GM19438 (cell line): ENCODE results near the gene BARX1.
"Not testable (repeated sequence)": the region's sequence is repeated elsewhere in the genome, so short reads cannot be mapped to it uniquely, and the experiment has no call there.

Experiments used
- ATAC-seq: cut with Tn5 transposase; IDR thresholded peaks from one replicate; pipeline ENCODE4 v1.9.1; 2021; ENCODE audit warnings: low read depth; ENCODE audit not compliant: unreplicated experiment

BARX1 gene

GRCh38 chr9:93967020-93967803 is 12.1 kb upstream of the BARX1 start:
- ATAC-seq: no peak

DNA sequence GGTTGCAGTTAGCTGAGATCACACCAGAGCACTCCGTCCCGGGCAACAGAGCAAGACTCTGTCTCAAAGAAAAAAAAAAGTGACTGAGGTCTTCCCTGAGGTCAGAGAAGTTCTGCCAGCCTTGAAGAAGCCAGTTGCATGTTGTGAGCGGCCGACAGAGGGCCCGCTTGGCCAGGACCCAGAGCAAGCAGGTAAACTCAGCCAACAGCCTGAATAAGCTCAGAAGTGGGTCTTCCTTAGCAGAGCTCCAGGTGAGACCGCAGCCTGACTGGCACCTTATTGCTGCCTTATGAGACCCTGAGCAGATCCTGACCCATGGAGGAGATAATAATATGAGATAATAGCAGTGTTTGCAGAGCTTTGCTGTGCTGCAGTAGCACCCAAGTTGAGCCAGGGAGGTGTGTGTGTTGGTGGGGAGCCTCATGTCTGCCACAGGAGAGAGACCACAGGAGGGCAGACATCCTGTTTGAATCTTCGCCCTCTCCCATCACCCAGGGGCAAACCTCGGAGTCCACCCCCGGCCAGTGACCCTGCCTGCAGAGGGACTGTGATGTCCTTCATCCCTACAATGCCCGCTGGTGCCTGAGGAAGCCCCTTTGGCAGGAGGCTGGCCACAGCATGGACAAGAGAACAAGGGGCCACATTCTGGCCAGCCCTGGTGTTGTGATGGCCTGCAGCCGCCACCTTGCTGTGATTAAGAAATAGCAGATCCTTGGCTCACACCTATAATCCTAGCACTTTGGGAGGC is 10.8 kb upstream of the BARX1 start:
- ATAC-seq: no peak

- no peak for ATAC-seq
Measured at GRCh38 chr9:93964685-93965084, 9.5 kb upstream of the BARX1 start.

- no peak for ATAC-seq
Measured at GRCh38 chr9:93963969-93964368, 8.8 kb upstream of the BARX1 start.

DNA sequence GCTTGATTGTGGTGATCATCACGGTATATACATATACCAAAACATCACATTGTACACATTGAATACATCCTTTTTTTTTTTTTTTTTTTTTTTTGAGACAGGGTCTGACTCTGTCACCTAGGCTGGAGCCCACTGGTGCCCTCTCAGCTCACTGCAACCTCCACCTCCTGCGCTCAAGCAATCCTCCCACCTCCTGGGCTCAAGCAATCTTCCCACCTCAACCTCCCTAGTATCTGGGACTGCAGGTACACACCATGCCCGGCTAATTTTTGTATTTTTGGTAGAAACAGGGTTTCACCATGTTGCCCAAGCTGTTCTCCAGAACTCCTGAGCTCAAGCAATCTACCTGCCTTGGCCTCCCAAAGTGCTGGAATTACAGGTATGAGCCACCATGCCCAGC is 8.3 kb upstream of the BARX1 start:
- not testable (repeated sequence) for ATAC-seq

- ATAC-seq: no peak
Measured at GRCh38 chr9:93962561-93963440, 7.6 kb upstream of the BARX1 start.

- no peak for ATAC-seq
Measured at GRCh38 chr9:93962017-93962416, 6.9 kb upstream of the BARX1 start.

GRCh38 chr9:93960971-93961841 is 6.1 kb upstream of the BARX1 start:
- no peak for ATAC-seq

DNA sequence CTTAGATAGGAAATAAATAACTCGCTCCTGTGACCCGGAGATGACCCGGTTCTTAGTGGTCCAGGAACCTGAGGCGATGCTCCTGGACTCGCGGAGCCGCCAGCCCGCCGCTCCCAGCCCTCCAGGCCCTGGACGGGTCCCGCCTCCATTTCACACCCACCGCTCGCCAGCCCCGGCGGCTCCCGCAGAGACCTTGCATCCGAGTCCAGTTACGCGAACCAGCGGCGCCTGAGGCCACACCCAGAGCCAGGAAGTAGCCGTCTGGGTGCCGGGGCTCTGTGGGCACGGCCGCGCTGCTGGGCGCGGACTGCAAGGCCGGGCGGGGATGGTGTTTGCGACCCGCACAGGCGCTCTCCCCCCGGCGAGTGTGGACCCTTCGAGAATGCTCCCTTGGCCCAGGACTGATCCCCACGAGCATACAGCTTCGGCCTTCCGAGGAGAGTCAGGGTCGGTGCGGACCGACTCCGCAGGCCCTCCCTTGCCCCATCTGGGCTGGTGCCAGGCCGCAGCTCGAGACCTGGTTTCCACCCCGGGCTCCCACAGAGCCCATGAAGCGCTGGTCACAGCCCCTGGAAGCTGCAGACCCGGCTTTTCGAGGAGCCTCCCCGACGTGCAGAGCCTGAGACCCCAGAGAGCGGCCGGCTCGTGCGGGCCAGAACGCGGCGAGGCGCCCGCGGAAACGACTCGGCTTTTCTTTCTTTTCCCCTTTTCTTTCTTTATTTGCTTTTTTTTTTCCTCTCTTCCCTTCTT is 5.2 kb upstream of the BARX1 start:
- no peak for ATAC-seq

DNA sequence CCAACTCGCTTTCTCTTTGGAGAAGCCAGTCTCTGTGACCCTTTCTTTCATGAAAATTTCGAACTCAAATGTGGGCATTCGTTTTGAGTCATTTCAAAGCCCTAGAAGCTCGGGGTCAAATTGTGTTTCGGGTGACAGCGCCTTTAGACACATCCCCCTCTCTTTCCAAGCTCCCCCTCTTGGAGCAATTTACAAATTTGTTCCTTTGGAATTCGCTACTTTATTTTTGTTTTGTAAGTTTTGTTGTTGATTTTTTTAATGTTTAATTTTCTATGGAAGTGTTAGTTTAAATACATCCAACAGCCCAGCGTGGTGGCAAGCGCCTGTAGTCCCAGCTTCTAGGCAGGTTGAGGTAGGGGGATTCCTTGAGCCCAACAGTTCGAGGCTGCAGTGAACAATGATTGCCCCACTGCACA is 4.6 kb upstream of the BARX1 start:
- no peak for ATAC-seq

GRCh38 chr9:93958819-93959682 is 3.9 kb upstream of the BARX1 start:
- no peak for ATAC-seq

- ATAC-seq: no peak
Measured at GRCh38 chr9:93958121-93958818, 3.1 kb upstream of the BARX1 start.

DNA sequence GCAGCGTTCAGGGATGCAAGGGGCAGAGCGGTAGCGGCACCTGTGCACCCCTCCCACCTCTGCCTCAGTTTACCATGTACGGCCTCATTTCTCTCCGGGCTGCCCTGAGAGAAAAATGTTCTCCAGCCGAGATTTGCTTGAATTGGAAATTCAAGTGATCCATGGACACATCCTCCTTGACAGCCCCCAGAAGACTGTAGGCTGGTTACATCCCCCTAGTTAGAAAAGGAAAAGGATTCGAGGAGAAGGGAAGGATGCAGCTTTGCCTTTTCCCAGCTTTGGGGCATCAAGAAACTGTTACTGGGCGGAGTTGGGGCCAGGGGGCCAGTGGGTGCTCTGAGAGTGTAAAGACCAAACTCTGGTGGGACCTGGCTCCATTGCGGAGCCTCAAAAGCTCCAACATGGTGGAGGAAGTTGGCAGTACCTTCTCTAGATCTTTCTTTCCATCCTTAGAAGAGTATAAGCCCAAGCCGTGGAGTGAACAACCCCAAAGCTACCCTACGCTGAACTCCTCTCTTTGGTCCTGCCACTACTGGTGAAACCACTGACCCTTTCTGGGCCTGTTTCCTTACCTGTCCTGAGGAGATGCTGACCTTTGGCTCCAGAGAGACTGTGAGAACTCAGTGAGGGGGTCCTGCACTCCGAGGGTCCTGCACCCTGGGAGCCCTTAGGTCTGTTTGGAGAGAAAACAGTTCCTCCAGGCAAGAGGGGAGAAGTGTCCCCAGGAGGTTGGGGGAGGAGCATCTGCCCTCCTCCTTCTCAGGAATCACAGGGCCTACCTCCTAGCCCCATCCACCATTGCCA is 1.0 kb upstream of the BARX1 start:
- ATAC-seq: no peak

DNA sequence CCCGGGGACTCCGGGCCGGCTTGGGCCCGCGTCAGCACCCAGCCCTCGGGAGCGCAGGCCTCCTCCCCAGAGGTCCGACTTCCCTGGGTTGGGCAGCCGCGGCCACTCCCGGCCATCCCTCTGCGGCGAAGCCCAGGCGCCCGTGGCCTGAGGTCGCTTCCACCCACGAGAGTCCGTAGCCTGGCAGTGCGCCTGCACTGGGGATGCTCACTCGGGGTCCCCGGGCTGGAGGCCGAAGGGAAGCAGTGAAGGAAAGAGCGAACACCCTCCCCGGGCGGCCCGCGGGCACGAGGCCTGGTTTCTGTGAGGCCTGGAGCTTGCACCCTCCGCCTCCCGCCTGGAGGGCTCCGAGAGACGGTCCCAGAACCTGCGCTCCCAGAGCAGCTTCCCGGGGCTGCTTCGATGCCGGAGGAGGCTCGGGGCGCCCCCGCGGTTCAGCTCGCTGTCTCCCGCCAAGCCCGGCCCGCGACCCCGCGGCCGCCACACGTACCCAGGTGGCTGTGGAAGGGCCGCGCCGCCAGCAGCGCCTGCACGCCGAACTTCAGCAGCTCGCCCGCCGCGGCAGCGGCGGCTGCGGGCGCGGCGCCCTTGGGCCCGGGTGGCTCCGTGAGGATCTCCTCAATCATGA is 607 bp downstream of the BARX1 start:
- no peak for ATAC-seq

GRCh38 chr9:93953496-93954433 is 1.4 kb downstream of the BARX1 start:
- no peak for ATAC-seq
